ENCODE results near the gene FCAMR. TPM values are rescaled to one million over a fixed set of nuclear protein-coding genes. Genes with fewer than 3 reads are reported as not detected.

FCAMR gene
- total RNA-seq, 2 donors from 2014 or later = not detected

- H3K27me3 ChIP-seq = no peaks in the 10 kb centered on the region
These were observed 25.6 kb downstream of the FCAMR start for GRCh38 chr1:206944703-206945102.

GRCh38 chr1:206941766-206942418 is 28.4 kb downstream of the FCAMR start:
- Histone ChIP-seq H3K4me3 (no peak overlapping the region), H3K9me3 (no peaks in the 10 kb centered on the region), H3K4me1 (no peaks in the 10 kb centered on the region), H3K27ac (no peak overlapping the region), H3K27me3 (no peaks in the 10 kb centered on the region), H3K36me3 (no peaks in the 10 kb centered on the region)
- TF ChIP-seq CTCF (IDR thresholded peaks at IDR 0.05) = no peak
- no peak for DNase-seq (ENCODE audit: low spot score)

More at GRCh38 chr1:206944703-206945102, 25.6 kb downstream of the FCAMR start:
- Histone ChIP-seq H3K4me1 (no peaks in the 10 kb centered on the region), H3K4me3 (no peak overlapping the region), H3K36me3 (no peaks in the 10 kb centered on the region), H3K9me3 (no peaks in the 10 kb centered on the region), H3K27ac (no peak overlapping the region)
- no peak for TF ChIP-seq CTCF (IDR thresholded peaks at IDR 0.05)
- no peak for DNase-seq (ENCODE audit: low spot score)

GRCh38 chr1:206940588-206940936 is 29.7 kb downstream of the FCAMR start:
- H3K9me3 ChIP-seq = no peaks in the 10 kb centered on the region
- no peak for DNase-seq (ENCODE audit: low spot score)
- H3K4me3 ChIP-seq = no peak overlapping the region
- H3K4me1 ChIP-seq = no peaks in the 10 kb centered on the region
- H3K36me3 ChIP-seq = no peaks in the 10 kb centered on the region
- no peak overlapping the region for H3K27ac ChIP-seq
- no peak for TF ChIP-seq CTCF (IDR thresholded peaks at IDR 0.05)
- no peaks in the 10 kb centered on the region for H3K27me3 ChIP-seq

GRCh38 chr1:206939841-206940587 is 30.2 kb downstream of the FCAMR start:
- TF ChIP-seq CTCF (IDR thresholded peaks at IDR 0.05) = no peak
- Histone ChIP-seq H3K9me3 (no peaks in the 10 kb centered on the region), H3K4me1 (no peaks in the 10 kb centered on the region), H3K36me3 (no peaks in the 10 kb centered on the region), H3K27ac (no peak overlapping the region), H3K4me3 (no peak overlapping the region), H3K27me3 (no peaks in the 10 kb centered on the region)
- no peak for DNase-seq (ENCODE audit: low spot score)

- Histone ChIP-seq H3K9me3 (no peaks in the 10 kb centered on the region), H3K27ac (no peak overlapping the region), H3K36me3 (no peaks in the 10 kb centered on the region), H3K4me1 (no peaks in the 10 kb centered on the region), H3K27me3 (no peaks in the 10 kb centered on the region), H3K4me3 (no peak overlapping the region)
- no peak for TF ChIP-seq CTCF (IDR thresholded peaks at IDR 0.05)
- DNase-seq (ENCODE audit: low spot score) = no peak
These were observed 31.1 kb downstream of the FCAMR start for GRCh38 chr1:206939131-206939530.
